H1 (cell line): Measurements from ENCODE around the gene BCL7B. TPM values are rescaled to one million over a fixed set of nuclear protein-coding genes. Genes with fewer than 3 reads are reported as not detected.

Experiments
- CREB1 ChIP-seq: IDR thresholded peaks from 2 replicates; pipeline ENCODE4 v1.6.1; 2012; ENCODE audit warnings: inconsistent platforms
- CTCF ChIP-seq, 3 experiments: IDR thresholded peaks; 1 replicate in 2 of 3; 2 replicates in 1 of 3; pipeline versions ENCODE4 v1.5.1 to v1.6.1; 2011; ENCODE audit warnings: low read length in 3 of 3, mild to moderate bottlenecking in 3 of 3, inconsistent platforms in 2 of 3, low read depth in 1 of 3, moderate library complexity in 1 of 3; ENCODE audit not compliant: insufficient read depth in 1 of 3; ENCODE audit errors: control extremely low read depth in 1 of 3
- TBP ChIP-seq: IDR thresholded peaks from 2 replicates; pipeline ENCODE4 v1.6.1; 2011; ENCODE audit warnings: low read depth, low read length, improper control_type of control experiment
- polyA plus RNA-seq, 7 experiments: library from polyadenylated mRNA; depleted of rRNA in 3 of 7; stranded (reverse) in 5 of 7; unstranded in 2 of 7; fragments of >200 nt in 5 of 7; fragments of 200-250 nt in 2 of 7; gene quantifications; 1 replicate in 5 of 7; 2 replicates in 1 of 7; 4 replicates in 1 of 7; pipeline versions ENCODE4 v1.2.1 to v1.2.3, GENCODE V29; 2011 to 2013; ENCODE audit warnings: missing spikeins in 2 of 7, mixed read lengths in 2 of 7
- total RNA-seq: library from RNA; stranded (reverse); fragmentation: NEBNext Ultra II Directional; extraction: Animal tissue kit (Norgen Biotek cat#: 25700); gene quantifications from 2 replicates; pipeline ENCODE4 v1.2.1, GENCODE V29; 2021

The BCL7B gene
- total and polyA plus RNA-seq, 2 of the 8 experiments (the other 6 are each of a cell fraction or from before 2014, with no cell fraction given) = 24.9 to 44.6 TPM

- no peak for TF ChIP-seq TBP
- no peak for TF ChIP-seq CREB1
- no peak for TF ChIP-seq CTCF (IDR thresholded peaks at IDR 0.05; ENCODE audit: control extremely low read depth in 1 of 3, insufficient read depth in 1 of 3, low read depth in 1 of 3, low read length in 3 of 3)
- TF ChIP-seq, all 59 proteins: peak for 0
Measured at GRCh38 chr7:73605601-73606220, 48.2 kb upstream of the BCL7B start (continued).
